Activated CD8-positive, alpha-beta memory T cell treated with anti-CD3 and anti-CD28 coated beads, Interleukin-2, amount 50 U/mL, for 1 hour (primary cell): ENCODE data around the gene GULP1.
"Not testable (repeated sequence)": the region's sequence is repeated elsewhere in the genome, so short reads cannot be mapped to it uniquely, and the experiment has no call there.

Experiments used
- DNase-seq: peaks from one replicate; pipeline ENCODE4 v3.0.0-alpha.2; 2020; ENCODE audit errors: extremely low read depth

GULP1 gene

DNA sequence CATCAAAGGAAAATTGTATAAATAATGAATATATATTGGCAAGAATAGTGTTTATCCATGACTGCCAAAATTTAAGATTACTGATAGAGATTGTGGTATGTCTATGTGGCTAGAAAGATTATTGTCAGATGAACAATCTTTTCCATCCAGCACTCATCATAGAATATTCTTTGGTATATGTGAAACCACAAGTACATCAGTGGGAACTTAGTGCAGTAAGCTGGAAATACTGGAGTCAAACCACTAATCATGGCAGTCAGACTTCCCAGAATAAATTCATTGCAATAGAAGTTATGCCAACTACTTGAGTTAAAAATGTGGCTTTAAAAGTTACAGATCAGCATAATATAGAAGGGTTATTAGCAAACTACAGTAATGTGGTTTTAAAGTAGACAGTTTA, 310.3 kb downstream of the GULP1 start:
- DNase-seq: no peak

DNA sequence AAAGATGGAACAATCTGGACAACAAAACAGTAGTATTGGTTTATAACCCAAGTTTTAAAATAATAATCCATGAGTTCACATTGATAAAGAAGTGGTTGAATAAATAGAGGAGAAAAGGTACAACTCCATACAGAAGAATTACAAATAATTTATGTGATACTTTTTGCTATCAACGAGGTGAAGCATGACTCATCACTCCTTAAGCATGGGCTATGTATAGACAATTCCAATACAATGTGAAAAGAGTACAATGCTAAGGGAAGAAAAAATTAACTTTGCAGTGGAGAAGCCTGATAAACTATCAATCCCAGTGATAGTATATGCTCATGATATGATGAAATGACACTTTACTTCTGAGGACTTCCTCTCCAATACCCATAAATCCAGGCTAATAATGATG, 312.9 kb downstream of the GULP1 start:
- no peak for DNase-seq

DNA sequence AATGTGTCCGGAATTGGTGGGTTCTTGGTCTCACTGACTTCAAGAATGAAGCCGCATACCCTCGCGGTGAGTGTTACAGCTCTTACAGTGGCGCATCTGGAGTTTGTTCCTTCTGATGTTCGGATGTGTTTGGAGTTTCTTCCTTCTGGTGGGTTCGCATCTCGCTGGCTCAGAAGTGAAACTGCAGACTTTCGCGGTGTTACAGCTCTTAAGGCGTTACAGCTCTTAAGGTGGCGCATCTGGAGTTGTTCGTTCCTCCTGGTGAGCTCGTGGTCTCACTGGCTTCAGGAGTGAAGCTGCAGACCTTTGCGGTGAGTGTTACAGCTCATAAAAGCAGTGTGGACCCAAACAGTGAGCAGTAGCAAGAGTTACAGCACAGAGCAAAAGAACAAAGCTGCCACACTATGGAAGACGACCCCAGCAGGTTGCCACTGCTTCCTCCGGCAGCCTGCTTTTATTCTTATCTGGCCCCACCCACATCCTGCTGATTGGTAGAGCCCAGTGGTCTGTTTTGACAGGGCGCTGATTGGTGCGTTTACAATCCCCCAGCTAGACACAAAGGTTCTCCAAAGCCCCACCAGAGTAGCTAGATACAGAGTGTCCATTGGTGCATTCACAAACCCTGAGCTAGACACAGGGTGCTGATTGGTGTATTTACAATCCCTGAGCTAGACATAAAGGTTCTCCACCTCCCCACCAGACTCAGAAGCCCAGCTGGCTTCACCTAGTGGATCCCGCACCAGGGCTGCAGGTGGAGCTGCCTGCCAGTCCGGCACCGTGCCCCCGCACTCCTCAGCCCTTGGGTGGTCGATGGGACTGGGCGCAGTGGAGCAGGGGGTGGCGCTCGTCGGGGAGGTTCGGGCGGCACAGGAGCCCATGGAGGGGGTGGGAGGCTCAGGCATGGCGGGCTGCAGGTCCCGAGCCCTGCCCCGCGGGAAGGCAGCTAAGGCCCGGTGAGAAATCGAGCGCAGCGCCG, 314.2 kb downstream of the GULP1 start:
- not testable (repeated sequence) for DNase-seq

DNA sequence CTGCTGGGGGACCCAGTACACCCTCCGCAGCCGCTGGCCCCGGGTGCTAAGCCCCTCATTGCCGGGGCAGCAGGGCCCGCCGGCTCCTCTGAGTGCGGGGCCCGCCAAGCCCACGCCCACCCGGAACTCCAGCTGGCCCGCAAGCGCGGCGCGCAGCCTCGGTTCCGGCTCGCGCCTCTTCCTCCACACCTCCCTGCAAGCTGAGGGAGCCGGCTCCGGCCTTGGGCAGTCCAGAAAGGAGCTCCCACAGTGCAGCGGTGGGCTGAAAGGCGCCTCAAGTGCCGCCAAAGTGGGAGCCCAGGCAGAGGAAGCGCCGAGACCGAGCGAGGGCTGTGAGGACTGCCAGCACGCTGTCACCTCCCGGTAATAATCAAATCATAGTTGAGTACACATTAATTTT, 314.9 kb downstream of the GULP1 start:
- not testable (repeated sequence) for DNase-seq

DNA sequence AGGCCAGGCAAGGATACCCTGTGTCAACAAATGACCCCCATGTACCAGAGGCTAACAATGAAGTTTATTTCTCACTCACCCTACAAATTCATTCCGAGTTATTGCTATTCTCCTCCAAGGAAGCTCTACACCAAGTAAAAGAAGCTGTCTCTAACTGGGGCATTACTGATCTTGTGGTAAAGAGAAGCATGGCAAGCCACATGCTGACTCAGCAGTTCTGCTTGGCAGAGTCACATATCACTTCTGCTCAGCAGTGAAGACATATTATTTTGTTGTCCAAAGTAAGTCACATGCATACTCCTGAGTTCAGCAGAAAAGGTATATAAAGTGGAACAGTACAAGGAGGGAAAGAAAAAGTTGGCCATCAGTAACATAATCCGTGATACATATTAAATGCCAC, 315.8 kb downstream of the GULP1 start:
- DNase-seq: no peak

DNA sequence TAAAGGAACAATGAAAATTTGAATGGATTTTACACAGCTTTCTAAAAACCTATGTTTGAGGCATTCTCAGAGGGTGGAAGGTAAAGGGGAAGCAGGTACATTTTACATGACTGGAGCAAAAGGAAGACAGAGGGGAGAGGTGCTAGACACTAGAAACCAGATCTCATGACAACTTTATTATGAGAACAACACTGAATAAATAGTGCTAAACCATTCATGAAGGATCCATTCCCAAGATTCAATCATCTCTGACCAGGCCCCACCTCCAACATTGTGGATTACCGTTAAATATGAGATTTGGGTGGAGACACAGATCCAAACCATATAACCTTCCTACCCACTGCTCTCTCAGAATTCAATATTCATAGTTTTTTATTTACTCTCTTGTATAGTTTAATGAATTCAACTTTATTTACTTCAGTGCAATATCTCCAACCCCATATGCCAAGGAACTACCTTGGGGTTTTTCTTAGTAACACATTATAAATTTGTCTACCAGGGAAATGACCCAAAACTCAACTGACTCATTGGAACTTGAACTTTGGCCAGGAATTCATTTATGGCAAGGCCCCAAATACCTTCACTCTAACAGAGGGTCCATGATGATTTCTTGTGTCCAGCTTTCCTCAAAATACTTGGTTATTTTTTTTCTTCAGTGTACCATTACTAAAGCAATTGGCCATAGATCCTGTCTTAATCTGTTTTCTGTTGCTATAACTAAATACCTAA, 317.8 kb downstream of the GULP1 start:
- DNase-seq: no peak

DNA sequence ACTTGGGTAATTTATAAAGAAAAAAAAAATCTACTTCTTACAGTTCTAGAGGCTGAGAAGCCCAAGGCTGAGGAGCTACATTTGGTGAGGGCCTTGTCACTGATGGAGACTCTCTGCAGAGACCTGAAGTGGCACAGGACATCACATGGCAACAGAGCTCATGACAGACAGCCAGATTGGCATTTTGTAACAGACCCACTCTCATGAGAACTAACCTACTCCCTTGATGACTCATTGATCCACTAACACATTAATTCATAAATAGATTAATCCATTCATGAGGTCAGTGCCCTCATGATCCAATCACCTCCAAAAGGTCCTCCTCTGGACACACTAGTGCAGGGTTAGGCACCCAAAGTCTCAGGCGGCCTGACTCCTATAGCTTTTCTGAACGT, 318.4 kb downstream of the GULP1 start:
- DNase-seq: no peak

DNA sequence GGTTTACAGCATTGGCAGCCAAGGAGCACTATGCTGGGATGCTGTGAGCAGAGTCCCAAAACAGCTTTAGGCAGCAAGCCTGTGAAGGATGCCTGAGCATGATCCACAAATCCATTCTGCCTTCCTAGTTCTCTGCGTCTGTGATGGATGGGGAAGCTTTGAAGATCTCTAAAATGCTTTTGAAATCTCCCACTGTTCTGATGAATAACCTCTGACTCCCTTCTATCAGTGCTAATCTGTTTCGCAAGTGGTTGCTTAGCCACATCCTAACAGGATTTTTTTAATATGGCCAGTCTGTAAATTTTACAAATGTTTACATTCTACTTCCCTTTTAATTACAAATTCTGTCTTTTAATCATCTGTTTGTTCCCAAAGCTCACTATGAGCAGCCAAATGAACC, 319.2 kb downstream of the GULP1 start:
- DNase-seq: no peak

DNA sequence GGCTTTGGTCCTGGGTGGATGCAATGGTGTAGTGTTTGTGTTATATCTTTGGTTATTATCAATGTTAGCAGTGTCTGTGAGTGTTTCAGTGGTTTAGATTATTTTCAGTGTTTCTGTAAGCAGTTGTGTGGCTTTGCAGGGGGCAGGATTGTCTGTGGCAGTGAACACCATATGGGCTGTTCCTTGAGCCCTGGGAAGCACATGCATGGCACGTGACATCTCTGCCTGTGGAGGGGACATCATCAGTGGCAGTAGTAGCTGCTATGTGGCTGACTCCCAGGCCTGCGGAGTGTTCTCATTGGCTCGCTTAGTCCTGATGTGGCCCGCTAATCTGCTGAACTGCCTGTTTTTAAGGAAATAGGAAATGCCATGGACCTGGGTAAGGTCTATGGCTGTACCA, 327.5 kb downstream of the GULP1 start:
- no peak for DNase-seq

DNA sequence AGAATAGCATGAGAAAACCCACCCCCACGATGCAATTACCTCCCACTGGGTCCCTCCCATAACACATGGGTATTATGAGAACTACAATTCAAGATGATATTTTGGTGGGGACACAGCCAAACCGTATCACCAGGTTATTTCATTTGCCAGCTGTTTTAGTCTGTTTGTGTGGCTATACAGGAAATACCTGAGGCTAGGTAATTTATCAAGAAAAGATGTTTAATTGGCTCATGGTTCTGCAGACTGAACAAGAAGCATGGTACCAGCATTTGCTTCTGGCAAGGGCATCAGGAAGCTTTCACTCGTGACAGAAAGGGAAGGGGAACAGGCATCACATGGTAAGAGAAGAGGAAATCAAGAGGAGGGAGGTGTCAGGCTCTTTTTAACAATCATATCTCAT, 329.2 kb downstream of the GULP1 start:
- no peak for DNase-seq

DNA sequence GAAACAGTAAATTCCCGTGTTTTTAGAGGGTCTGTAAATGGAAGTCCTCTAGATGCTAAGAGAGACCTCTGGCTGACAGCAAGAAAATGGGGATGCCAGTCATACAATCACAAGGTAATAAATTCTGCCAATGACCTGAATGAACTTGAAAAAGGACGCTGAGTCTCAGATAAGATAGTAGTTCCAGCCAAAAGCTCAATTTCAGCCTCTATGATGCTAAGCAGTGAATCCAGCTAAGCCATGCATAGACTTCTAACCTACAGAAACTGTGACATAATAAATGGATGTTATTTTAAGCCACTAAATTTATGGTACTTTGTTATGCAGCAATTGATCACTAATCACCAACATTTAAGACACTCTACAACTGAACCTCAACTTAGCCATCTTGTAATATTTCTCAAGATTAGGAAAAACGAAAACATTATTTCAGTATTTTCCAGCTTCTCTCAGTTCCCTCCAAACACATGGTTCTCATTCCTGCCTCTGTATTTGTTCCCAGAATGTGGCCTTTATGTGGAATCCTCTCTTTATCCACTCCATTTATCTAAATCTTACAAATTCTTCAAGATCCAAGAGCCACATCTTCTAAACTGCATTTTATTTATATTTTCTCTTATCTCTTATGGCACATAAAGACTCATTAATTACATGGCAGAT, 331.1 kb downstream of the GULP1 start:
- DNase-seq: no peak

DNA sequence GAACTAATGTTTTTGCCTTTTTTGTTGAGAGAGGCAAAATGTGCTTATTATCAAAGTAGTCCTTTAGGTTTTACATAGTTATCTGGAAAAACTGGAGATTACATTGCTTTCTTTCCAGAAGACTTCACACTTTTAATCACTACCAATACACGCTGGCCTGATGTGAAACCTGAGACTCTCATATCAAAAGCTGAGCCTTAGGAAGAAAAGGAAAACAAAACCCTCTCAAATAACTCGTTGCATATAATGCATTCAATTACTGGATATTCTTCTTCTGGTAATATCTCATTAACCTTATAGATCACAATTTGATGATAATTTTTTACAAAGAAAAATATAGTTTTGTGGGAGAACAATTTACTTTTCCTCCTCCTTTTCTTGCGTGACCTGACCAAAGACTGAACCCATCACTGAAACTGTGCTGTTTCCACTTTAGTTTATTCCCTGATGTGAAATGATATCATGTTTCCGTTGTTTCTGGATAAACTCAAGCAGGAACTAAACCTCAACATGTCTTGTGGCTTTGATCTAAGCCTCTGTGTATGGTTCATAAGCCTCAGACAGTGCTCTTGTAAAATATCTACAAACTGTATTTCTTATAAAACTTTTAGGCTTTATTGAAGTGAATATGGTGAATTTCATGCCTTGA, 332.4 kb downstream of the GULP1 start:
- DNase-seq: no peak

DNA sequence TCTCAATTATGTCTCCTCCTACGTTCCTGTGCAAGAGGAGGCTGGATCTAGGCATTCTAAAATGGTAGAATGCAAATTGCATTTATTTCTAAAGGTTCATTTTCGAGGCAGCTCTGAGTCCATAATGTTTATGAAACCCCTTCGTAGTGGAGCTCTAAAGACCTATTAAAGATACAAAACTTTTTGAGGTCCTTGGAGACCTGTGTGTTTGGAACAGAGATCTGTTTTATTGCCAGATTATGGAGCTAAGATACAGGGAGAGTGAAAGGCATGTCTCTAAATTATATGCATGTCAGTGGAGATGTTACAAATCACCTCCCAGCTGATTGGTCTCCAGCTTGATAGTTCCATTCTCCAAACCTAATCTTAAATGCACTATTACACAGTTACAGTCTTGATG, 335.8 kb downstream of the GULP1 start:
- DNase-seq: no peak

DNA sequence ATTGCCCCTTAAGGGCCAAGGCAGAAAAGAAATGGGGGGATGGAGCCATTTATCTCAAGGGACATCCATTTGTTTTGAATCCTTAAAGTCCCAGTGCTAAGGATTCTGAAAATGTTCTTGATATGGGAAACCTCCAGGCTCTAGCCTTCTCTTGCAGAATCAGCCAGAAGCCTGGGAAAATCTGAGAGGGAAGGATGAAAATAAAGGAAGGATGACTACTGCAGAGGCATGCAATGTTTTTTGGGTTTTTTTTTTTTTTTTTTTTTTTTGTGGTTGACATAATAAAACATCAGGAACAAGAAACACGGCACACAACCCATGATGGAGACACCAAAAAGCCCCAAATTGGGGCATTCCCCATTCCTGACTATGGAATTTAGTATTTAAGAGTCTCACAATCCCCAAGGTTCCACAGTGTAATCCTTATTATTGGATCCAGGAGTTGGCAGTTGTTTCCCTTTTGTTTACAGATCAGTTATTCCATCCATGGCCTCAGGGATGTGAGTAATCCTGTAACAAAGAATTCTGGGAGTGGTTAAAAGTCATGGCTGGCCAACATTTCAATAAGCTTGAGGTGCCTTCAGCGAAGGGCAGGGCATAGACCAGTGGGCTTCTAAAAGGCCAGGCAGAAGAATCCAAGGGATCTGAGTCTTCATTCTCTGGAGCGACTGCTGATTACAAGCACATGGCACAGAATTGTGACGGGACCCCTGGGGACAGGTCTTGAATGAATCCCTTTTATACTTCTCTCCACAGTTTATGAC, 337.5 kb downstream of the GULP1 start:
- no peak for DNase-seq

DNA sequence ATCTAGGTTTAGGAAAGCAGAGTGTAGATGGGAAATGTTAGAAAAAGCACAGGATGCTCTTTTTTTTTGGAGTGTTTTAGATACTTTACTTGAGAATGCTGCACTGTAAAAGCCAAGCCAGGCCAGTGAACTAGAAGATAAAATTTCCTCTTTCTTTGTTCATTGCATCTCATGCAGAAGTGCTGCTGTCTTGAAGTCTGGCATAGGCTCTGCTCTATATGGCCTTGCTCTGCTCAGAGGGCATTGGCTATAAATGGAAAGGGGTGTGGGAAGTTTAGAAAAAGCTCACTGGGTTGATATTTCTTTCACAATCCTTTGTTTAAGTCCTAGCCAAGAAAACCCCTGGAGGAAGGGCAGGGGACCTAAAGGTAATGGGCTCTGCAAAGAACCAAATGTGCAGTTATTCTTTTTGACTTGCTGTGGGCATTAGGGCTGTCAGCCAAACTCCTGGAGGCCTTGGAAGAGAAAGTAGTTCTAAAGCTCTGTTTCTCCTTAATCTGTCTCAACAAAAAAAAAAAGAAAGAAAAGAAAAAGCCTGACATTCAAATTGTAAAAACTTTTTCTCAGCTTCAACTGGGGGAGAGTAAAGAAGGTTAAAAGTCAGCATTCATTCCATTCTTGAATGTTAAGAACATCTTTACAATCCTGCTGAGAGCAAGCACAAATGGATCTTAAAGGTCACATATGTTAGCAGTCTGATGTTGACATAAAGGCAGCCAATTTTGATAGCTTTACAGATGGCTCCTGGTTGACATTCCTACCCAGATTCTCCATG, 338.3 kb downstream of the GULP1 start:
- no peak for DNase-seq

DNA sequence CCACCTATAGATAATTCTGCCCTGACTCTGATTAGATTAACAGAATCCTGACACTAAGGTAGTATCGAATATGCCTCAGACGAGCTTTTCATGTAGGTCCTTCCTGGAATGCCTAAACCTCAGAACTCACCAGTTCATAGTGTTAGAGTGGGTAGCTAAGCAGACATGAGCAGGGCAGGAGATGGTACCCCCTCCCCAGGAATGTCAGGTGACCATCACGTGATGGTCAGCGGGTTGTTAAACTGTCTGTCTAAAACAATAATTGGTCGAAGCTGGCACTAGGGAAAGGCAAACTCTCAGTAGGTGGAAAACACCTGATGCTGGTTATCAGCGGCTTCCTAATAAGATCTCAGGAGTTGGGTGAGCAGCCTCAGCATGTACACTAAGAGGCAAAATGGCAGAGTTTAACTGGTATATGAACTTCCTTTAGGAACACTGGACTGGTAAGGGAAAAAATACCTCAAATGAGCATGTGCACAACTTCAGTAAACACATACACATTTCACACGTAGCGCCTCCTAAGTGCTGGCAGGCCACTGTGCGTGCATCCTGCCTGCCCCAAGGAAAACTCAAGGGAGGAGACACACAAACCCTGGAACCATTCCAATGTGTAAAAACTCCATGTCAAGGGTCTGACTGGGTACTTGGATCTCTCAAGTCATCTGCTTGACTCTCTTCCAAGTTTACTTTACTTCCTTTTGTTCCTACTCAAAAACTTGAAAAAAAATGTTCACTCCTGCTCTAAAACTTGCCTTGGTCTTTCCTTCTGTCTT, 339.5 kb downstream of the GULP1 start:
- no peak for DNase-seq

DNA sequence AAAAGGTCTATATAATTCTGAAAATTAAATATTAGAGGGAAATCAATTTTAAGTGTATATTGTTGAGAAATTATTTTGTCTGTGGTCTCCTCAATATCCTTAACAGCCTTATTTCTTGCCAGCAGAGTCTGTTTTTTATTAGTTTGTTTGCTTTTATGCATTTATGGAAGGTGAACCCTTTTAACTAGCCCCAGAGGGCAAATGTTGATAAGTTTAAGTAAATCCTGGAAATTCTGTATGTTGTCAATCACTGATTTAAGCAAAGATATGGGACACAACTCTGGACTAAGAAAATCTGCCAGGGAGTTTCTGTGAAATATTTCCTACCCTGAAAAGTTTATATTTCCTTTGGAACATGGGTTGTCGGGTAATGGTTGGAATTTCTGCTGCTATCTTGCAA, 343.0 kb downstream of the GULP1 start:
- DNase-seq: no peak
